Naive thymus-derived CD8-positive, alpha-beta T cell (primary cell): ENCODE measurements around the gene ARMH2. TPM values are rescaled to one million over a fixed set of nuclear protein-coding genes. Genes with fewer than 3 reads are reported as not detected.

Experiments
- ATAC-seq, 2 donors: fragments of 150-1000 bp; cut with Tn5 transposase in 1 of 2; sonication (Bioruptor Pico), chemical (Tn5 transposase) in 1 of 2; 1 replicate in 1 of 2; 2 replicates in 1 of 2; pipeline ENCODE4 v1.10.0; 2021; ENCODE audit warnings: mild to moderate bottlenecking in 2 of 2, moderate library complexity in 2 of 2
- POLR2A ChIA-PET: fragments of 350-600 bp; sonication (Branson Sonifier 250); formaldehyde crosslinking; loops from one replicate; lab custom pipeline; 2021; ENCODE audit warnings: antibody characterized with exemption; lab: Charles Lee
- DNase-seq, 10 donors: peaks; one replicate each; pipeline versions ENCODE4 v3.0.0 to v3.0.0-alpha.2; 2020 to 2022
- H3K27ac Mint-ChIP-seq, 10 donors: one replicate each; pipeline ENCODE4 v1.8.0; 2020 to 2022; ENCODE audit warnings: mild to moderate bottlenecking in 10 of 10, mixed read lengths in 10 of 10, moderate library complexity in 4 of 10, inconsistent platforms in 1 of 10
- H3K27me3 Mint-ChIP-seq, 5 donors: one replicate each; pipeline ENCODE4 v1.8.0; 2021 to 2022; ENCODE audit warnings: mixed read lengths in 5 of 5
- H3K36me3 Mint-ChIP-seq, 3 donors: one replicate each; pipeline ENCODE4 v1.8.0; 2020 to 2022; ENCODE audit warnings: mixed read lengths in 3 of 3, mild to moderate bottlenecking in 2 of 3, inconsistent platforms in 1 of 3
- H3K4me1 Mint-ChIP-seq, 4 donors: one replicate each; pipeline ENCODE4 v1.8.0; 2021 to 2022; ENCODE audit warnings: mixed read lengths in 4 of 4
- H3K4me3 Mint-ChIP-seq, 10 donors: one replicate each; pipeline ENCODE4 v1.8.0; 2020 to 2022; ENCODE audit warnings: mild to moderate bottlenecking in 10 of 10, mixed read lengths in 10 of 10, moderate library complexity in 6 of 10, inconsistent platforms in 1 of 10
- H3K9me3 Mint-ChIP-seq, 9 donors: one replicate each; pipeline ENCODE4 v1.8.0; 2020 to 2022; ENCODE audit warnings: mixed read lengths in 9 of 9, mild to moderate bottlenecking in 3 of 9, inconsistent platforms in 1 of 9, moderate library complexity in 1 of 9
- polyA plus RNA-seq, 3 donors: library from polyadenylated mRNA; unstranded; fragments of 300-500 nt; fragmentation: Illumina TruSeq; gene quantifications; one replicate each; pipeline ENCODE4 v1.2.3, GENCODE V29; 2021
- total RNA-seq, 8 experiments: library from RNA in 2 of 8; stranded (reverse) in 2 of 8; gene quantifications; one replicate each; pipeline ENCODE4 v1.2.3 and lab custom pipeline; 2021 to 2026

ARMH2 gene
- total and polyA plus RNA-seq, 5 experiments from 2014 or later = 0.26 to 7.1 (median 2.4) TPM; not detected in 1

GRCh38 chr6:24809728-24810127, 11.0 kb upstream of the ARMH2 start:
- ATAC-seq (no peak), DNase-seq (no peak)
- Mint-ChIP-seq H3K4me3 (peak overlapping the region in 1 of 10 donors; percentile 61), H3K27ac (peak overlapping the region in 9 of 10 donors; percentile 11 to 83 (median 52)), H3K4me1 (peaks cover 0 to 4% (median 0%) of the 10 kb centered on the region in 4 donors), H3K36me3 (peaks cover 4 to 66% (median 34%) of the 10 kb centered on the region in 3 donors), H3K27me3 (no peaks in the 10 kb centered on the region), H3K9me3 (no peaks in the 10 kb centered on the region)
- POLR2A ChIA-PET = interaction anchor here (0.6 to 0.7 kb wide), 2 partner anchors 48 to 260 kb away, joined by 3 to 7 read pairs; no protein-coding TSS in a partner anchor

- no peaks in the 10 kb centered on the region for H3K9me3 Mint-ChIP-seq
- POLR2A ChIA-PET = interaction anchor here (0.7 to 1.3 kb wide), 3 partner anchors 13 to 198 kb away, joined by 3 to 4 read pairs (median 3); no protein-coding TSS in a partner anchor
- ATAC-seq = no peak
- peaks cover 4 to 86% (median 37%) of the 10 kb centered on the region in 3 donors for H3K36me3 Mint-ChIP-seq
- no peak for DNase-seq
- peak overlapping the region in 5 of 10 donors; percentile 20 to 60 (median 51) for H3K27ac Mint-ChIP-seq
- no peaks in the 10 kb centered on the region for H3K27me3 Mint-ChIP-seq
- peak overlapping the region in 1 of 10 donors; percentile 28 for H3K4me3 Mint-ChIP-seq
- H3K4me1 Mint-ChIP-seq = peaks cover 0 to 4% (median under 1%) of the 10 kb centered on the region in 4 donors
Measured at GRCh38 chr6:24807584-24807983, 8.9 kb upstream of the ARMH2 start.

GRCh38 chr6:24802271-24803059, 3.7 kb upstream of the ARMH2 start:
- Mint-ChIP-seq H3K4me3 (peak overlapping the region in 1 of 10 donors; percentile 22), H3K27ac (peak overlapping the region in 9 of 10 donors; percentile 15 to 86 (median 80)), H3K4me1 (peaks cover 0 to 14% (median 11%) of the 10 kb centered on the region in 4 donors), H3K27me3 (no peaks in the 10 kb centered on the region), H3K9me3 (peaks cover 0 to 1% (median 0%) of the 10 kb centered on the region in 9 donors), H3K36me3 (peaks cover 0 to 69% (median 31%) of the 10 kb centered on the region in 3 donors)
- POLR2A ChIA-PET = interaction anchor here (0.6 to 0.7 kb wide), 3 partner anchors 13 to 215 kb away, joined by 3 to 7 read pairs (median 4); no protein-coding TSS in a partner anchor
- no peak for DNase-seq
- ATAC-seq = peak in 1 of 2 donors; percentile 31

GRCh38 chr6:24799541-24799915, 811 bp upstream of the ARMH2 start:
- Mint-ChIP-seq H3K4me1 (peaks cover 0 to 14% (median 11%) of the 10 kb centered on the region in 4 donors), H3K36me3 (peaks cover 0 to 39% (median 9%) of the 10 kb centered on the region in 3 donors), H3K4me3 (peak overlapping the region in 1 of 10 donors; percentile 13), H3K9me3 (peaks cover 0 to 1% (median 0%) of the 10 kb centered on the region in 9 donors), H3K27ac (peak overlapping the region in 9 of 10 donors; percentile 0 to 88 (median 51)), H3K27me3 (no peaks in the 10 kb centered on the region)
- ATAC-seq (no peak), DNase-seq (no peak)
- POLR2A ChIA-PET = interaction anchor here (0.6 kb wide), 1 partner anchor 137 kb away, joined by 3 read pairs; no protein-coding TSS in a partner anchor

GRCh38 chr6:24797596-24798216, 1.0 kb downstream of the ARMH2 start:
- Mint-ChIP-seq H3K9me3 (peaks cover 0 to 1% (median 0%) of the 10 kb centered on the region in 9 donors), H3K4me1 (peaks cover 0 to 14% (median 12%) of the 10 kb centered on the region in 4 donors), H3K4me3 (peak overlapping the region in 1 of 10 donors; percentile 2), H3K27me3 (no peaks in the 10 kb centered on the region), H3K27ac (peak overlapping the region in 4 of 10 donors; percentile 20 to 57 (median 36)), H3K36me3 (peaks cover 0 to 23% (median 6%) of the 10 kb centered on the region in 3 donors)
- no peak for ATAC-seq
- no peak for DNase-seq
- POLR2A ChIA-PET = no interaction called here

- no peak overlapping the region for H3K4me3 Mint-ChIP-seq
- peaks cover 0 to 14% (median 12%) of the 10 kb centered on the region in 4 donors for H3K4me1 Mint-ChIP-seq
- ATAC-seq (no peak), DNase-seq (no peak)
- peak overlapping the region in 2 of 10 donors; percentile 51 to 68 for H3K27ac Mint-ChIP-seq
- POLR2A ChIA-PET = no interaction called here
- no peaks in the 10 kb centered on the region for H3K27me3 Mint-ChIP-seq
- H3K9me3 Mint-ChIP-seq = peaks cover 0 to 1% (median 0%) of the 10 kb centered on the region in 9 donors
- peaks cover 0 to 15% (median 2%) of the 10 kb centered on the region in 3 donors for H3K36me3 Mint-ChIP-seq
Measured at GRCh38 chr6:24796616-24797290, 2.0 kb downstream of the ARMH2 start.

- no peak for ATAC-seq
- Mint-ChIP-seq H3K27me3 (no peaks in the 10 kb centered on the region), H3K4me1 (peaks cover 0 to 14% (median 10%) of the 10 kb centered on the region in 4 donors), H3K4me3 (no peak overlapping the region), H3K9me3 (no peaks in the 10 kb centered on the region), H3K36me3 (peaks cover 0 to 7% (median 0%) of the 10 kb centered on the region in 3 donors), H3K27ac (peak overlapping the region in 1 of 10 donors; percentile 61)
- DNase-seq = no peak
- POLR2A ChIA-PET = no interaction called here
Measured at GRCh38 chr6:24795106-24795505, 3.6 kb downstream of the ARMH2 start.

- ATAC-seq (no peak), DNase-seq (no peak)
- POLR2A ChIA-PET = no interaction called here
- H3K27me3 Mint-ChIP-seq = no peaks in the 10 kb centered on the region
- peaks cover 0 to under 1% (median 0%) of the 10 kb centered on the region in 4 donors for H3K4me1 Mint-ChIP-seq
- H3K9me3 Mint-ChIP-seq = no peaks in the 10 kb centered on the region
- no peak overlapping the region for H3K4me3 Mint-ChIP-seq
- H3K36me3 Mint-ChIP-seq = peaks cover 4 to 35% (median 8%) of the 10 kb centered on the region in 3 donors
- no peak overlapping the region for H3K27ac Mint-ChIP-seq
Measured at GRCh38 chr6:24788031-24788665, 10.6 kb downstream of the ARMH2 start.

GRCh38 chr6:24780206-24780605, 18.5 kb downstream of the ARMH2 start:
- Mint-ChIP-seq H3K27ac (no peak overlapping the region), H3K36me3 (peaks cover 0 to 38% (median 2%) of the 10 kb centered on the region in 3 donors), H3K27me3 (no peaks in the 10 kb centered on the region), H3K9me3 (no peaks in the 10 kb centered on the region), H3K4me1 (peaks cover 7 to 30% (median 17%) of the 10 kb centered on the region in 4 donors), H3K4me3 (no peak overlapping the region)
- ATAC-seq (no peak), DNase-seq (no peak)
- POLR2A ChIA-PET = no interaction called here

GRCh38 chr6:24779416-24780016, 19.2 kb downstream of the ARMH2 start:
- no peak overlapping the region for H3K27ac Mint-ChIP-seq
- POLR2A ChIA-PET = interaction anchor here (0.6 kb wide), 1 partner anchor 243 kb away, joined by 8 read pairs; no protein-coding TSS in a partner anchor
- no peak overlapping the region for H3K4me3 Mint-ChIP-seq
- DNase-seq = no peak
- no peaks in the 10 kb centered on the region for H3K9me3 Mint-ChIP-seq
- H3K36me3 Mint-ChIP-seq = peaks cover 0 to 34% (median under 1%) of the 10 kb centered on the region in 3 donors
- peaks cover 7 to 31% (median 17%) of the 10 kb centered on the region in 4 donors for H3K4me1 Mint-ChIP-seq
- ATAC-seq = no peak
- H3K27me3 Mint-ChIP-seq = no peaks in the 10 kb centered on the region

- peaks cover 0 to 29% (median 0%) of the 10 kb centered on the region in 3 donors for H3K36me3 Mint-ChIP-seq
- no peak for ATAC-seq
- POLR2A ChIA-PET = interaction anchor here (0.6 kb wide), 1 partner anchor 244 kb away, joined by 8 read pairs; no protein-coding TSS in a partner anchor
- peaks cover 7 to 33% (median 18%) of the 10 kb centered on the region in 4 donors for H3K4me1 Mint-ChIP-seq
- H3K27me3 Mint-ChIP-seq = no peaks in the 10 kb centered on the region
- DNase-seq = no peak
- no peak overlapping the region for H3K4me3 Mint-ChIP-seq
- no peak overlapping the region for H3K27ac Mint-ChIP-seq
- no peaks in the 10 kb centered on the region for H3K9me3 Mint-ChIP-seq
Measured at GRCh38 chr6:24778878-24779277, 19.8 kb downstream of the ARMH2 start.
